ENCODE results near the gene WRNIP1. TPM values are rescaled to one million over a fixed set of nuclear protein-coding genes. Genes with fewer than 3 reads are reported as not detected.

WRNIP1 gene
- total and polyA plus RNA-seq, 10 donors = 31.4 to 47.7 (median 39.4) TPM

GRCh38 chr6:2784930-2785329 lies 19.7 kb downstream of the WRNIP1 start:
- peaks cover 0 to 87% (median 37%) of the 10 kb centered on the region in 6 donors for H3K36me3 ChIP-seq
- TF ChIP-seq, protein P1, sequence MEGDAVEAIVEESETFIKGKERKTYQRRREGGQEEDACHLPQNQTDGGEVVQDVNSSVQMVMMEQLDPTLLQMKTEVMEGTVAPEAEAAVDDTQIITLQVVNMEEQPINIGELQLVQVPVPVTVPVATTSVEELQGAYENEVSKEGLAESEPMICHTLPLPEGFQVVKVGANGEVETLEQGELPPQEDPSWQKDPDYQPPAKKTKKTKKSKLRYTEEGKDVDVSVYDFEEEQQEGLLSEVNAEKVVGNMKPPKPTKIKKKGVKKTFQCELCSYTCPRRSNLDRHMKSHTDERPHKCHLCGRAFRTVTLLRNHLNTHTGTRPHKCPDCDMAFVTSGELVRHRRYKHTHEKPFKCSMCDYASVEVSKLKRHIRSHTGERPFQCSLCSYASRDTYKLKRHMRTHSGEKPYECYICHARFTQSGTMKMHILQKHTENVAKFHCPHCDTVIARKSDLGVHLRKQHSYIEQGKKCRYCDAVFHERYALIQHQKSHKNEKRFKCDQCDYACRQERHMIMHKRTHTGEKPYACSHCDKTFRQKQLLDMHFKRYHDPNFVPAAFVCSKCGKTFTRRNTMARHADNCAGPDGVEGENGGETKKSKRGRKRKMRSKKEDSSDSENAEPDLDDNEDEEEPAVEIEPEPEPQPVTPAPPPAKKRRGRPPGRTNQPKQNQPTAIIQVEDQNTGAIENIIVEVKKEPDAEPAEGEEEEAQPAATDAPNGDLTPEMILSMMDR (IDR thresholded peaks at IDR 0.05 in 8 of 11, conservative IDR thresholded peaks at IDR 0.05 in 3 of 11) = no peak
- TF ChIP-seq POLR2AphosphoS5 (IDR thresholded peaks at IDR 0.05) (no peak), POLR2A (IDR thresholded peaks at IDR 0.05) (no peak)
- DNase-seq = no peak
- WGBS, 5 donors = 91 to 96% (median 93%) methylated on average over 3 to 7 of the region's 7 CpGs
- H3K9me3 ChIP-seq = no peaks in the 10 kb centered on the region
- no peak overlapping the region for H3K4me3 ChIP-seq
- H3K4me1 ChIP-seq = peaks cover 0 to 19% (median 7%) of the 10 kb centered on the region in 6 donors
- H3K27me3 ChIP-seq (replicated peaks in 1 of 7) = no peaks in the 10 kb centered on the region
- intact Hi-C loops (cut with DNase I; ENCODE audit: low total_unique reads) = no loop called here
- H3K27ac ChIP-seq = no peak overlapping the region

- no peak for TF ChIP-seq POLR2AphosphoS5 (IDR thresholded peaks at IDR 0.05)
- no peak for TF ChIP-seq POLR2A (IDR thresholded peaks at IDR 0.05)
- TF ChIP-seq, protein P1 (IDR thresholded peaks at IDR 0.05 in 8 of 11, conservative IDR thresholded peaks at IDR 0.05 in 3 of 11) = no peak
- intact Hi-C loops (cut with DNase I; ENCODE audit: low total_unique reads) = no loop called here
- no peak overlapping the region for H3K27ac ChIP-seq
- H3K4me3 ChIP-seq = no peak overlapping the region
- no peaks in the 10 kb centered on the region for H3K9me3 ChIP-seq
- DNase-seq = no peak
- no peaks in the 10 kb centered on the region for H3K27me3 ChIP-seq (replicated peaks in 1 of 7)
- WGBS, 5 donors = 66 to 91% (median 86%) methylated on average over 4 of the region's 4 CpGs
- H3K4me1 ChIP-seq = peaks cover 0 to 30% (median 13%) of the 10 kb centered on the region in 6 donors
- peaks cover 0 to 74% (median 27%) of the 10 kb centered on the region in 6 donors for H3K36me3 ChIP-seq
These were observed 21.1 kb downstream of the WRNIP1 start for GRCh38 chr6:2786269-2786668.

DNA sequence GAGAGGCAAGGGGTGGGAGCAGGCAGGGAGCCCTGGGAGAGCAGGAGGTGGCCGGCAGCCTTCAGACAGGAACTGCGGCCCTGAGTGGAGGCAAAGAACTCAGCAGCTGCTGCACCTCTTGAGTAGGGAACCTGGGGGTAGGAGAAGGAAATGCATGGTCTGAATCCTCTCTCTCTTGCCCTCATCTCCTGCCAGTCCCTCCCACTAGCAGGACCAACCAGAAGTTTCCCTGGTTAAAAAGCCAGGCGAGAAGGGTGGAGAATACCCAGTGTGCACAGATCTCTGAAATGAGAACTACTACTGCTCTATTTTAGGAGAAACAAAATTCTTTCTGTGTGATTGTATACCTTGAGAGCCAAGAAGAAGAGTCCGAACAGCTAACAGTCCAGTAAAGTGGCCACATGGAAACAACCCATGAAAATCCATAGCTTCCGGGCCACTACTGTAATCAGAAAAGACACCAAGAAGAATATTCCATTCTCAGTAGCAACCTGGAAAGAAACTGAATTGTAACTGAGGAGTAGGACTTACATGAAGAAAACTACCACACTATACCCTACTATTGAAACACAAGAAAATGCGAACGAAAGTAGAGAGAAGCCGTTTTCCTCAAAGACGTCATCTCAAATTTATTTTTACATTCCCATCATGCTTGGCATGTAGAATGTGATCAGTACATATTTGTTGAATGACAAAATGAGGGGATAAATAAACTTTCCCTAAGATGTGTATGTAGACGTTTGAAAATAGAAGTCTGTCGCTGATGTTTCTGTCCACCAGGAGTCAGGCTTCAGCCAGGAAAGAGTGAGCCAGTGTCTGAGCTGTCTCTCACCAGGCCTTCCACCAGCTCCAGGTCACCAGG lies 25.6 kb downstream of the WRNIP1 start:
- 45 to 61% (median 54%) methylated on average over 11 of the region's 11 CpGs for WGBS, 5 donors
- DNase-seq = no peak
- Histone ChIP-seq H3K27ac (peak overlapping the region in 4 of 8 donors; percentile 74 to 90 (median 88)), H3K9me3 (no peaks in the 10 kb centered on the region), H3K36me3 (peaks cover 0 to 28% (median 3%) of the 10 kb centered on the region in 6 donors), H3K4me3 (no peak overlapping the region), H3K27me3 (replicated peaks in 1 of 7) (no peaks in the 10 kb centered on the region), H3K4me1 (peaks cover 0 to 55% (median 34%) of the 10 kb centered on the region in 6 donors)
- intact Hi-C loops (cut with DNase I; ENCODE audit: low total_unique reads) = loop anchor here (10.0 kb wide), 2 partner anchors 54 to 134 kb away; partner anchors contain the start of gene SERPINB1
- TF ChIP-seq, protein P1 (IDR thresholded peaks at IDR 0.05 in 8 of 11, conservative IDR thresholded peaks at IDR 0.05 in 3 of 11) = peak; percentile 49 to 87 (median 69)
- TF ChIP-seq POLR2AphosphoS5 (IDR thresholded peaks at IDR 0.05) = peak in 1 of 3 donors; percentile 50
- no peak for TF ChIP-seq POLR2A (IDR thresholded peaks at IDR 0.05)

GRCh38 chr6:2791450-2791974 lies 26.3 kb downstream of the WRNIP1 start:
- Histone ChIP-seq H3K9me3 (no peaks in the 10 kb centered on the region), H3K27me3 (replicated peaks in 1 of 7) (no peaks in the 10 kb centered on the region), H3K36me3 (peaks cover 0 to 21% (median 1%) of the 10 kb centered on the region in 6 donors), H3K4me1 (peaks cover 0 to 59% (median 34%) of the 10 kb centered on the region in 6 donors), H3K27ac (peak overlapping the region in 7 of 8 donors; percentile 67 to 90 (median 88)), H3K4me3 (no peak overlapping the region)
- no peak for DNase-seq
- no peak for TF ChIP-seq POLR2A (IDR thresholded peaks at IDR 0.05)
- TF ChIP-seq, protein P1 (IDR thresholded peaks at IDR 0.05 in 8 of 11, conservative IDR thresholded peaks at IDR 0.05 in 3 of 11) = peak in 1 of 11 experiments; percentile 0
- no peak for TF ChIP-seq POLR2AphosphoS5 (IDR thresholded peaks at IDR 0.05)
- intact Hi-C loops (cut with DNase I; ENCODE audit: low total_unique reads) = loop anchor here (10.0 kb wide), 2 partner anchors 53 to 133 kb away; partner anchors contain the start of gene SERPINB1
- WGBS, 5 donors = 23 to 54% (median 50%) methylated on average over 4 of the region's 4 CpGs

Measured in spleen (tissue), 11 donors.